Kidney epithelial cell (primary cell): ENCODE measurements around the gene S100A13. TPM values are rescaled to one million over a fixed set of nuclear protein-coding genes. Genes with fewer than 3 reads are reported as not detected.

Experiments used
- DNase-seq: peaks from one replicate; pipeline ENCODE4 v3.0.0-alpha.2; 2010; ENCODE audit warnings: low read depth
- H3K27me3 ChIP-seq: 2 replicates; pipeline ENCODE4 v1.6.0; 2011; ENCODE audit warnings: low read length; ENCODE audit not compliant: control insufficient read depth, insufficient read depth
- H3K36me3 ChIP-seq: 2 replicates; pipeline ENCODE4 v1.5.1; 2011; ENCODE audit warnings: low read length; ENCODE audit not compliant: control insufficient read depth, insufficient read depth
- H3K4me3 ChIP-seq: 2 replicates; pipeline ENCODE4 v1.5.1; 2011; ENCODE audit warnings: low read depth, mild to moderate bottlenecking, control low read depth, low read length
- total RNA-seq: library from RNA; depleted of rRNA; stranded (reverse); fragments of >200 nt; gene quantifications from 2 replicates; pipeline ENCODE4 v1.2.3, GENCODE V29; 2015
- TF ChIP-seq, protein P1 (sequence below): IDR thresholded peaks from 2 replicates; pipeline ENCODE4 v1.5.1; 2011; ENCODE audit warnings: mild to moderate bottlenecking, moderate library complexity, low read length, control low read depth, inconsistent platforms; ENCODE audit not compliant: insufficient read depth, poor library complexity, severe bottlenecking

Gene S100A13
- total RNA-seq, 1 donor from 2014 or later = 171 TPM

GRCh38 chr1:153614906-153615305 is 12.4 kb downstream of the S100A13 start:
- no peak overlapping the region for H3K4me3 ChIP-seq
- H3K36me3 ChIP-seq = no peaks in the 10 kb centered on the region

GRCh38 chr1:153614189-153614900 is 13.0 kb downstream of the S100A13 start:
- no peak for DNase-seq
- H3K36me3 ChIP-seq = no peaks in the 10 kb centered on the region
- H3K4me3 ChIP-seq = no peak overlapping the region
- H3K27me3 ChIP-seq = no peaks in the 10 kb centered on the region
- TF ChIP-seq, protein P1, sequence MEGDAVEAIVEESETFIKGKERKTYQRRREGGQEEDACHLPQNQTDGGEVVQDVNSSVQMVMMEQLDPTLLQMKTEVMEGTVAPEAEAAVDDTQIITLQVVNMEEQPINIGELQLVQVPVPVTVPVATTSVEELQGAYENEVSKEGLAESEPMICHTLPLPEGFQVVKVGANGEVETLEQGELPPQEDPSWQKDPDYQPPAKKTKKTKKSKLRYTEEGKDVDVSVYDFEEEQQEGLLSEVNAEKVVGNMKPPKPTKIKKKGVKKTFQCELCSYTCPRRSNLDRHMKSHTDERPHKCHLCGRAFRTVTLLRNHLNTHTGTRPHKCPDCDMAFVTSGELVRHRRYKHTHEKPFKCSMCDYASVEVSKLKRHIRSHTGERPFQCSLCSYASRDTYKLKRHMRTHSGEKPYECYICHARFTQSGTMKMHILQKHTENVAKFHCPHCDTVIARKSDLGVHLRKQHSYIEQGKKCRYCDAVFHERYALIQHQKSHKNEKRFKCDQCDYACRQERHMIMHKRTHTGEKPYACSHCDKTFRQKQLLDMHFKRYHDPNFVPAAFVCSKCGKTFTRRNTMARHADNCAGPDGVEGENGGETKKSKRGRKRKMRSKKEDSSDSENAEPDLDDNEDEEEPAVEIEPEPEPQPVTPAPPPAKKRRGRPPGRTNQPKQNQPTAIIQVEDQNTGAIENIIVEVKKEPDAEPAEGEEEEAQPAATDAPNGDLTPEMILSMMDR = no peak

More at GRCh38 chr1:153614906-153615305, 12.4 kb downstream of the S100A13 start:
- no peaks in the 10 kb centered on the region for H3K27me3 ChIP-seq
- no peak for DNase-seq
- TF ChIP-seq, protein P1 = no peak

DNA sequence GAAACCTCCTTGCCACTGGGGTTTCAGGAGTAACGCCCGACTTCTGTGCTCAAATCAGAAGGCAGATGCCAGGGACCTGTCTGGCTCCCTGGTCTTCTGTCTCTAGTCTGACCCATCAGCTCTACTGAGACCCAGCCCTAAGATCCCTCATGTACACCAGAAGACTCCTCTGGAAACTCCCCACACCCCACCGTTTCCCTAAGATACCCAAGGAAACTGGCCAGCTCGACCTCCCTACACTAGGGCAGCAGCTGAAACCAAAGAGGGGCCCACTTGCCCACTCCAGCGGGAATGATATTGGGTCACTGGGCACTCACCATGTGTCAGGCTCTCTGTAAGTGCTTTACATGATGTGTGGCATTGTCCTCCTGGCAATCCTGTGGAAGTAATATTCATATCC is 13.9 kb downstream of the S100A13 start:
- H3K36me3 ChIP-seq = no peaks in the 10 kb centered on the region
- TF ChIP-seq, protein P1 = no peak
- peak overlapping the region; percentile 87 for H3K4me3 ChIP-seq
- no peak for DNase-seq
- no peaks in the 10 kb centered on the region for H3K27me3 ChIP-seq

- TF ChIP-seq, protein P1 = no peak
Observed at GRCh38 chr1:153612755-153613331, 14.5 kb downstream of the S100A13 start, which contains the start of gene S100A16. S100A16 (minus strand) TSS chr1:153613137; CDS start chr1:153608151, 4,986 bp downstream.

DNA sequence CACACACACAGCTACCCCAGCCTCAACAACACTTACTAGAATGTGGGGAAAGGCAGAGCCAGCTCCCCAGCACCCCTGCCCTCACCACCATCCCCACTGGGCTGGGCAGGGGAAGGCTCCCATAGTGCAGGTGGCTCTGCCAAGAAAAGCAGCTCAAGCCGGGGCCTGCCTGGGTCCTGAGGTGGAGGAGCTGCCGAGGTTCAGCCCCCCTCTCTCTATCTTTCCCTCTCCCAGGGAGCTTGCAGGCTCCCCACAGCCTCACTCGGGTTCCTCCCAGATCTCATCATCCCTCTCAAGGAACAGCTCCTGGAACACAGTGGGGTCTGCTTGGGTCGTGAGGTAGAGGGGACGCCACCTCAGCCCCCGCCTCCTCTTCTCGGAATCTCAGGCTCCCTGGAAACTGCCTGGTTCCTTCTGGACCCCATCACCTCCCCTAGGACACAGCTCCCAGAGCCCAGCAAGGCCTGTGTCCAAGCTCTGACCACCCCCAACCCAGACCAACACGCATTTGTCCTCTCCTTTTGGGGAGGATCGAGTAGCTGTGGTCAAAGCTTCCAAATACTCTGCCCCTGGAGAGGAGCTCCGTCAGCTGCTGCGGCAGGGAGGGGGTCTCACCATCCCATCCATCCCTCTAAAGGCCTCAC is 15.1 kb downstream of the S100A13 start:
- Histone ChIP-seq H3K27me3 (no peaks in the 10 kb centered on the region), H3K36me3 (peaks cover 1% of the 10 kb centered on the region), H3K4me3 (peak overlapping the region; percentile 87)
- TF ChIP-seq, protein P1 = no peak
- no peak for DNase-seq

More at GRCh38 chr1:153612755-153613331, 14.5 kb downstream of the S100A13 start, which contains the start of gene S100A16:
- DNase-seq = no peak
- Histone ChIP-seq H3K4me3 (peak within 1 kb of the TSS; percentile 87), H3K27me3 (no peaks in the 10 kb centered on the region), H3K36me3 (no peaks in the 10 kb centered on the region)
